GM20000 (cell line): ENCODE measurements around the gene PCSK7.

ENCODE experiments used
- DNase-seq: peaks from one replicate; pipeline ENCODE4 v3.0.0; 2012; ENCODE audit warnings: low spot score
- TF ChIP-seq, protein P1 (sequence below): IDR thresholded peaks from 2 replicates; pipeline ENCODE4 v1.5.1; 2012; ENCODE audit warnings: mild to moderate bottlenecking, control low read depth; ENCODE audit errors: extremely low read depth, missing control alignments

PCSK7 gene

DNA sequence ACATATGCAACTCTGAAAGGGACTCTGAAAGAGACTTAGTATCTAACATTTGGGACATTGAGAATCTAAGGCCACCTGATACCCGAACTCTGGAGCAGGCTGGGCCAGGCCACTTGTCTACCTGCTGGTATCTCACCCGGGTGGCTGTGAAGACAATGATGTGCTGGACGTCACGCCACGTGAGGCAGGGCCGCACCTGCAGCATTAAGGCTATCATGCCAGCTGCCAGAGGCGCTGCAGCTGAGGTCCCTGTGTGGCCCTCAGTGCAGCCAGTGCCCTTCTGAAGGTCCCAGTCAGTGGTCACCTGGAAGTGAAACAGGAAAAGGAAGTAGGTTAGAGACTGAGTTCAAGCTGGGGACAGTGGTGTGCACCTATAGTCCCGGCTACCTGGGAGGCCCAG, 12.4 kb downstream of the PCSK7 start:
- DNase-seq = no peak
- TF ChIP-seq, protein P1, sequence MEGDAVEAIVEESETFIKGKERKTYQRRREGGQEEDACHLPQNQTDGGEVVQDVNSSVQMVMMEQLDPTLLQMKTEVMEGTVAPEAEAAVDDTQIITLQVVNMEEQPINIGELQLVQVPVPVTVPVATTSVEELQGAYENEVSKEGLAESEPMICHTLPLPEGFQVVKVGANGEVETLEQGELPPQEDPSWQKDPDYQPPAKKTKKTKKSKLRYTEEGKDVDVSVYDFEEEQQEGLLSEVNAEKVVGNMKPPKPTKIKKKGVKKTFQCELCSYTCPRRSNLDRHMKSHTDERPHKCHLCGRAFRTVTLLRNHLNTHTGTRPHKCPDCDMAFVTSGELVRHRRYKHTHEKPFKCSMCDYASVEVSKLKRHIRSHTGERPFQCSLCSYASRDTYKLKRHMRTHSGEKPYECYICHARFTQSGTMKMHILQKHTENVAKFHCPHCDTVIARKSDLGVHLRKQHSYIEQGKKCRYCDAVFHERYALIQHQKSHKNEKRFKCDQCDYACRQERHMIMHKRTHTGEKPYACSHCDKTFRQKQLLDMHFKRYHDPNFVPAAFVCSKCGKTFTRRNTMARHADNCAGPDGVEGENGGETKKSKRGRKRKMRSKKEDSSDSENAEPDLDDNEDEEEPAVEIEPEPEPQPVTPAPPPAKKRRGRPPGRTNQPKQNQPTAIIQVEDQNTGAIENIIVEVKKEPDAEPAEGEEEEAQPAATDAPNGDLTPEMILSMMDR = no peak

DNA sequence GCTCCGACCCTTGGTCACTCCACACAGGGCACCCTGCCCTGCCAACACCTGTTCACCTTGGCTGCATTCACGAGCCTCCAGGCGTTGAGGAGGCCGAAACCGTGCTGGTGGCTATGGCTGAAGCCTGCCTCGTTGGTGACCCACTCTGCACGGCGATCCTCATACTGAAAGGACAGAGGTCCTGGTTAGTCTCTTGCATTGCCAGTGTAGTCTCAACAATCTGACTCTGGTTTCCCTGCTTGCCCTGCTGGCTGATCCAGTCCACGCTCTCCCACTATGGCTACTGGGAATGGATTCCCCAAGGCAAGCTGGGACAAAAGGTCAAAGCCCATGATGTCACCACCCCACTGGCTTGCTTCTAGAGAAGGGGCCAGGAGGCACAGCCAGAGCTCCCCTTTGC, 12.9 kb downstream of the PCSK7 start:
- DNase-seq = no peak
- TF ChIP-seq, protein P1 = no peak

DNA sequence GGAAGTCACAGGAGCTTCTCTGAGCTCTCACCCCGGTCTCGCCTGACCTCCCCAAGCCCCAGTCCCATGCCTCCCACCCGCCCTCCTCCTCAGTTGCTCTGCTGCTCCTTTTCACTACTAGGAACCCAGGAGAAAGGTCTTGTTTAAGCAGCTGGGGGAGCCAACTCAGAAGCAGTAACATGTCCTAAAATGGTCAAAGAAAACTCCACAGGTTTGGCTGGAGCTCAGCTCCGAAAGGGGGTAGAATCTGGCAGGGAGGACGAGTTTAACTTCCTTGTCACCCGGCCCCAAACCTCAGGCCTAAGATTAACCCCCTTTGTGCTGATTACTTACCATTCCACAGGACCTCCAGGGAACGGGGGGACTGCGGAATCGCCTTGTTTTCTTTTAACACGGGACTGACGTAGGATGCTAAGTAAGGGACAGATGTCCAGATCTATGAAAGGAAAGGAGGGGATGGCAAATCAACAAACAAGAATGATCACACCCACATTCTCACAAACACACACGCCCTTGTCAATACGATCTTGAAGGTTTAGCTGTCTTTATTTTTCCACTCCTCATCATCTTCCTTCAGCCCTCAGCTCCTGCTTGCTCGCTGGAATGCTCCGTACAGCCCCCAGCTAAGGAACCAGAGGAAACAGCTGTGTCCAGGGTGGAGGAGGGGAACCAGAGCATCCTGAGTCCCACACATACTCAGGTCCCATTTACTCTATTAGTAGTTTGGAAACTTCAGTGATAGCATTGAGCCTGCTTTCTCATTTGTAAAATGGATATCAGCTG, 13.5 kb downstream of the PCSK7 start:
- DNase-seq = no peak
- TF ChIP-seq, protein P1 = no peak

DNA sequence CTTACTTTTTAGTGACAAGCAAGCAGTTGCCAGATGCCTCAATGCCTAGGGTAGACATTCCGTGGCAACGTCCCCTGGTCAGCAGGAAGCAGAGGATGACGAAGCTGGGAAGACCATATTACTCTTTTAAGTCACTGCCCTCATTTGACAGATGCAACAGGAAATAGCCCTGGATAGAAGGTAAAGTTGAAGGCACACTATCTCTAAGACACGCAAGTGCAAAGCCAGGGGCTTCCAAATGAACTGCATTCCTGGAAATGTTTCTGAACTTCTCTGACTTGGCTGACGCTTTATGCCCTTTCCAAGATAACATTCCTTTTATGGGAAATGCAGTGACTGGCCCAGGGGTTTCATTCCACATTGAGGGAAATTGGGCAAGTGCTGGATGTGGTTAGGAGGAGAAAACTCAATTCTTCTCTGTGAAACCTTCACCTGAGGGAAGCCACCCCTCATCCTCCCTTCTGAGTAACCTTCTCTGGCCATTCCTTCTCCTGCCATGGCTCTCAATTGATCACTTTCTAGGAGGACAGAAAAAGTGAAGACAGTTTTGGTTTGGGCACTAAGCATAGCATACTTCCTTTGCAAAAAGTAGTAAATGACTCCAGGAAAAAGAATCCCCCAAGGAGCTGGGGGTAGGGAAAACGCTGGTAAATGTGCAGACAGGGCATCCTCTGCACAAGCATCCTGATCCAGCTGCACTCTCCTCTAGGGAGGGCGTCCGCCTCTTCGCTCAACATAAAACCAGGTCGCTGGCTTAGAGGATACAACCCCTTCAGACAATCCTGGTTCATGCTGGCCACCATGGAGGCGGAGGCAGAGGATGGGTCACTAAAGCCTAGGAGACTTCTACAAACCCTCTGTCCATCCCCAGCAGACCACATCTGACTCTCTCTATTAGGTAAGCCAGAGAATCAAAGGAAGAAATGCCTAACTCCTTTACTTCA, 14.5 kb downstream of the PCSK7 start:
- TF ChIP-seq, protein P1 = no peak
- no peak for DNase-seq

DNA sequence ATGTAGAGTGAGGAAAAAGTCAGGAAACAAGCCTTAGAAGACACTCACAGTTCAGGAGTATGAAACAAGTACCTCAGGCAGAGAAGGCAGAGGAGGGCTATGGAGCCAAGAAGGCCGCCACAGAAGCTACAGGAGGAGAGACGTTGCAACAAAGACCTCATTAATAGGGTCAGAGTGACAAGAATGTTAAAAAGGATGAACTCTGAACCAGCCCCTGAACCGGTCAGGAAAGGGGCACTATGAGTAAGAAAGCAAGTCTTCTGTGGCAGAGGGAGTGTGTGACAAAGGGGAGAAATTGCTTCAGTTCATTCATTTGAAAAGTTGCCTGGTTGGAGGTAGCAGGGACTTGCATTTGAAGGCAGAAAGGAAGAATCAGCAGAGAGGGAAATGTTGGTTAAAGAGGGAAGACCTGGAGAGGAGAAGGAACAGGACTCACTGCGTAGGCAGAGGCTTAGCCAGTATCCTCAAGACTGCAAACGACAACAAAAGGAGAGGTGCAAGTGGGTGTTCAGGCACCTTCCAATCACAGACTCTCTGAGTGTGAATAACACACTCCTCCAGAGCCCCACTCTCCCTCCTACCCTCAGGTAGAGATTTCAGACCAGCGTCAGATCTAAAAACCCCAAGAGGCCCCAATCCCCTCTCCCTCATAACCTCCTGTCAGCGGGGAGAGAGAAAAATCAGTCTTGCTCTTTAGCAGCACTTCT, 17.3 kb downstream of the PCSK7 start:
- DNase-seq = no peak
- TF ChIP-seq, protein P1 = no peak

DNA sequence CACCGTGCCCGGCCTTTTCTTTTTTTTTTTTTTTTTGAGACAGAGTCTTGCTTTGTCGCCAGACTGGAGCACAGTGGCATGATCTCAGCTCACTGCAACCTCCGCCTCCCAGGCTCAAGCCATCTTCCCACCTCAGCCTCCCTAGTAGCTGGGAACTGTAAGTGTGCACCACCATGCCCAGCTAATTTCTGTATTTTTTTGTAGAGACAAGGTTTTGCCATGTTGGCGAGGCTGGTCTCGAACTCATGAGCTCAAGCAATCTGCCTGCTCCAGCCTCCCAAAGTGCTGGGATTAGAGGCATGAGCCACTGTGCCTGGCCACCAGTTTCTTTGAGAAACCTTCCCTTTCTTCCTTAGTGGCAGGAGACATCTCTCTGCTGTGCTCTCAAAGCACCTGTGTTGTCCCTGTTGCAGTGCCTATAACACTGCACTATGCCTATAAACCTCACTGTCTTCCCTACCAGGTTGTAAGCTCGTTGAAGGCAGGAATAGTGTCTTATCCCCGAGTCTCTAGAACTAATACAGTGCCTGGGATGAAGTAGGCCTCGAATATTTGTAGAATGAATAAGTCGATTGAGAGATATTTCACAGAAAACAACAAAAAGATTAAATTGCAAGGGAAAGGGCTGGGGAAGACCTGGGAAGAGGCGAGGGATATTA, 19.0 kb downstream of the PCSK7 start:
- DNase-seq = no peak
- TF ChIP-seq, protein P1 = no peak
